ENCODE measurements around the gene PTPRM.

PTPRM gene

DNA sequence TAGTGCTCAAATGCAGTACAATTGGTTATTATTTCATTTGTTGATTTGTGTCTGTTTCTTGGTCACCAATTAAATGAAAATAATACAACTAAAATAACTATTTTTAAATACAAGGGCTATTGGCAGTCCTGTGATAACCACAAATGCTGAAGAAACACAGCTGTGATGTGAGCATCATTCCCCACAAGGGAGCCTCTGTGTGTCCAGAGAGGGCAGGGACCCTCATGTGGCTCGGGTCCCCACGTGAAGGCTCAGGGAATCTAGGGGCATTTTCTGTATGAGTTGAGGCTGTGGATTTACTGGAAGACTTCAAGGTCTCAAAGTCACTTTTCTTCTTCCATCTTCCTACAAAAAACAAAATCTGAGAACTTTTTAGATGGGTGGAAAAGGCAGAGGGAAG is 726.1 kb downstream of the PTPRM start:
- Histone ChIP-seq H3K4me3 (ENCODE audit: low read depth in 1 of 2, low read length in 2 of 2) (no peak overlapping the region), H4K20me1 (ENCODE audit: insufficient read depth, low read length) (no peaks in the 10 kb centered on the region), H3K4me2 (ENCODE audit: insufficient read depth, low read length) (no peak overlapping the region), H3K9me3 (ENCODE audit: insufficient read depth, low read length, severe bottlenecking) (no peaks in the 10 kb centered on the region), H2AFZ (ENCODE audit: low read depth, low read length) (no peak overlapping the region), H3K27ac (ENCODE audit: low read length) (no peak overlapping the region), H3K27me3 (ENCODE audit: insufficient read depth, low read length, poor library complexity) (no peaks in the 10 kb centered on the region), H3K36me3 (ENCODE audit: insufficient read depth, low read length) (no peaks in the 10 kb centered on the region), H3K79me2 (ENCODE audit: insufficient read depth, low read length) (no peaks in the 10 kb centered on the region), H3K9ac (ENCODE audit: low read depth, low read length) (no peak overlapping the region), H3K4me1 (ENCODE audit: insufficient read depth, low read length) (no peaks in the 10 kb centered on the region)
- TF ChIP-seq, protein P1, sequence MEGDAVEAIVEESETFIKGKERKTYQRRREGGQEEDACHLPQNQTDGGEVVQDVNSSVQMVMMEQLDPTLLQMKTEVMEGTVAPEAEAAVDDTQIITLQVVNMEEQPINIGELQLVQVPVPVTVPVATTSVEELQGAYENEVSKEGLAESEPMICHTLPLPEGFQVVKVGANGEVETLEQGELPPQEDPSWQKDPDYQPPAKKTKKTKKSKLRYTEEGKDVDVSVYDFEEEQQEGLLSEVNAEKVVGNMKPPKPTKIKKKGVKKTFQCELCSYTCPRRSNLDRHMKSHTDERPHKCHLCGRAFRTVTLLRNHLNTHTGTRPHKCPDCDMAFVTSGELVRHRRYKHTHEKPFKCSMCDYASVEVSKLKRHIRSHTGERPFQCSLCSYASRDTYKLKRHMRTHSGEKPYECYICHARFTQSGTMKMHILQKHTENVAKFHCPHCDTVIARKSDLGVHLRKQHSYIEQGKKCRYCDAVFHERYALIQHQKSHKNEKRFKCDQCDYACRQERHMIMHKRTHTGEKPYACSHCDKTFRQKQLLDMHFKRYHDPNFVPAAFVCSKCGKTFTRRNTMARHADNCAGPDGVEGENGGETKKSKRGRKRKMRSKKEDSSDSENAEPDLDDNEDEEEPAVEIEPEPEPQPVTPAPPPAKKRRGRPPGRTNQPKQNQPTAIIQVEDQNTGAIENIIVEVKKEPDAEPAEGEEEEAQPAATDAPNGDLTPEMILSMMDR (IDR thresholded peaks at IDR 0.05; ENCODE audit: borderline replicate concordance, extremely low read depth, low read length, poor library complexity, severe bottlenecking), result no peak
- TF ChIP-seq EZH2 (IDR thresholded peaks at IDR 0.05; ENCODE audit: borderline replicate concordance, low read depth, low read length, severe bottlenecking), result no peak
- DNase-seq (no peak), ATAC-seq (ENCODE audit: insufficient read depth, low read depth) (no peak)

DNA sequence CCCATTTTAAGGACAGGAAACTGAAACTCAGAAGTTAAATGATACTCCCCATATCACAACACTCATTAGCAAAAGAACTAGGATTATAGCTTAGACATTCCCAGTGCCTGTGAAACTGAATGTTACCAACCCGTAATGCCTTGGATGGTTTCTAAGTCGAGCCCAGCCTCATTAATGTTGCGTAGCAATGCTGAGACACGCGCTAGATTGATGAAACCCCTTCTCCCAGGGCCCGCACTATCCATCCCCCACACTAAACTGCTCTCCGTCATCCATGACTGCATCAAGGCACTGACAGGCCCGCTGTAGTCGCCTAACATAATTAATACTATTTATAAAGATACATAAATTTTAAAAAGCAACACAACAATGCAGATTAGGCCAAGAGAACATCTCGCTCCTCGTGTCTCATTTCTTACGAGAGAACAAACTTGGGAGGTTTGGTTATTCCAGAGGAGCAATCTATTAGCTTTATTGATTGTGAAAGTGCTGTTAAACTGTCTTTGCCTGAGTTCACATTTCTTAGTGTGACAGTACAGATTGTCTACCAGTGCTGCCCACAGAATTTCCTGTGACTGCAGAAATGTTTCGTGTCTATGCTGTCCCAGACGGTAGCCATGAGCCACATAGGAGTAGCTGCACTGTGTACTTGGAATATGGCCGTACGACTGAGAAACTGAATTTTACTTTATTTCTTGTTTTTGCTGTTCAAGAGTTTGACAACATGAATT is 729.9 kb downstream of the PTPRM start:
- Histone ChIP-seq H2AFZ (ENCODE audit: low read depth, low read length) (no peak overlapping the region), H3K4me1 (ENCODE audit: insufficient read depth, low read length) (no peaks in the 10 kb centered on the region), H3K36me3 (ENCODE audit: insufficient read depth, low read length) (no peaks in the 10 kb centered on the region), H3K9ac (ENCODE audit: low read depth, low read length) (no peak overlapping the region), H3K4me3 (ENCODE audit: low read depth in 1 of 2, low read length in 2 of 2) (no peak overlapping the region), H3K27ac (ENCODE audit: low read length) (no peak overlapping the region), H3K9me3 (ENCODE audit: insufficient read depth, low read length, severe bottlenecking) (no peaks in the 10 kb centered on the region), H3K79me2 (ENCODE audit: insufficient read depth, low read length) (no peaks in the 10 kb centered on the region), H3K27me3 (ENCODE audit: insufficient read depth, low read length, poor library complexity) (no peaks in the 10 kb centered on the region), H4K20me1 (ENCODE audit: insufficient read depth, low read length) (no peaks in the 10 kb centered on the region), H3K4me2 (ENCODE audit: insufficient read depth, low read length) (no peak overlapping the region)
- no peak for TF ChIP-seq EZH2 (IDR thresholded peaks at IDR 0.05; ENCODE audit: borderline replicate concordance, low read depth, low read length, severe bottlenecking)
- TF ChIP-seq, protein P1 (IDR thresholded peaks at IDR 0.05; ENCODE audit: borderline replicate concordance, extremely low read depth, low read length, poor library complexity, severe bottlenecking), result no peak
- DNase-seq (no peak), ATAC-seq (ENCODE audit: insufficient read depth, low read depth) (no peak)

DNA sequence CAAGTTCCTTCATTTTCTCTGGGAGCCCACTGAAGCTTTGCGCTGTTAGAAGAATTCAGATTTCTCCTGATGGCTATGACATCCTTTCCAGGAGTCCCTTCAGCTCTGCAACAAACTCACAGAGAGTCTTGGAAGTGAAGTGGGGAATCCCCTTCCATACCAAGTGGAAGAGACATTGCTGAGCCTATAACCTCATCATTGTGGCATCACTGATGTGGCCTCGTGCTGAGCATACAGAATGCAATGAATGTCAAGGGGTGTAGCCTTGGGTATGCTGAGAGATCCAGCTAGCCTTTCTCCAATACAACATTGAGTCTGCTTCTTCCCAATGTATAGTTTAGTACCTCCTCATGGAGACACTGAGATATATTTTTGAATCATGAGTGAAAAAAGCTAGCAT is 731.1 kb downstream of the PTPRM start:
- Histone ChIP-seq H3K4me1 (ENCODE audit: insufficient read depth, low read length) (no peaks in the 10 kb centered on the region), H2AFZ (ENCODE audit: low read depth, low read length) (no peak overlapping the region), H3K79me2 (ENCODE audit: insufficient read depth, low read length) (no peaks in the 10 kb centered on the region), H4K20me1 (ENCODE audit: insufficient read depth, low read length) (no peaks in the 10 kb centered on the region), H3K4me3 (ENCODE audit: low read depth in 1 of 2, low read length in 2 of 2) (no peak overlapping the region), H3K4me2 (ENCODE audit: insufficient read depth, low read length) (no peak overlapping the region), H3K27ac (ENCODE audit: low read length) (no peak overlapping the region), H3K9ac (ENCODE audit: low read depth, low read length) (no peak overlapping the region), H3K36me3 (ENCODE audit: insufficient read depth, low read length) (no peaks in the 10 kb centered on the region), H3K27me3 (ENCODE audit: insufficient read depth, low read length, poor library complexity) (no peaks in the 10 kb centered on the region), H3K9me3 (ENCODE audit: insufficient read depth, low read length, severe bottlenecking) (no peaks in the 10 kb centered on the region)
- TF ChIP-seq, protein P1 (IDR thresholded peaks at IDR 0.05; ENCODE audit: borderline replicate concordance, extremely low read depth, low read length, poor library complexity, severe bottlenecking), result no peak
- no peak for TF ChIP-seq EZH2 (IDR thresholded peaks at IDR 0.05; ENCODE audit: borderline replicate concordance, low read depth, low read length, severe bottlenecking)
- DNase-seq, result no peak
- no peak for ATAC-seq (ENCODE audit: insufficient read depth, low read depth)

Data from DND-41 (cell line).